ENCODE data around the gene TCP11L2. TPM values are rescaled to one million over a fixed set of nuclear protein-coding genes. Genes with fewer than 3 reads are reported as not detected.

The TCP11L2 gene
- total and polyA plus RNA-seq, 2 of the 13 experiments (the other 11 are each of a cell fraction or from before 2014, with no cell fraction given), result 4.6 to 24.1 TPM

- TF ChIP-seq REXO4 (CRISPR knock-in tag; IDR thresholded peaks at IDR 0.05; ENCODE audit: borderline replicate concordance) (no peak), ZBTB38 (CRISPR knock-in tag; IDR thresholded peaks at IDR 0.05) (peak; percentile 81), MYC (CRISPR knock-in tag; IDR thresholded peaks at IDR 0.05; ENCODE audit: borderline replicate concordance) (peak; percentile 91), ZNF317 (CRISPR knock-in tag; IDR thresholded peaks at IDR 0.05) (peak; percentile 90), RARA (CRISPR knock-in tag; IDR thresholded peaks at IDR 0.05) (peak; percentile 2; the same call in 1 of the 2 replicates), ZNF660 (CRISPR knock-in tag; IDR thresholded peaks at IDR 0.05; ENCODE audit: borderline replicate concordance, low read depth) (peak; percentile 91; the same call in 1 of the 2 replicates), ARID5B (CRISPR knock-in tag; IDR thresholded peaks at IDR 0.05) (peak; percentile 82), ARHGAP35 (CRISPR knock-in tag; IDR thresholded peaks at IDR 0.05; ENCODE audit: borderline replicate concordance) (peak; percentile 95; the same call in 1 of the 2 replicates), RFX5 (IDR thresholded peaks at IDR 0.05; ENCODE audit: low read depth, low read length) (no peak), MLX (CRISPR knock-in tag; IDR thresholded peaks at IDR 0.05) (peak; percentile 73; the same call in 1 of the 2 replicates), ZNF207 (IDR thresholded peaks at IDR 0.05; ENCODE audit: borderline replicate concordance) (no peak), SMAD3 (CRISPR knock-in tag; IDR thresholded peaks at IDR 0.05) (peak; percentile 89), PLSCR1 (CRISPR knock-in tag; IDR thresholded peaks at IDR 0.05; ENCODE audit: borderline replicate concordance) (0 out of 2 replicates have a peak, but pooled peaks have one; percentile 63), ZNF235 (CRISPR knock-in tag; IDR thresholded peaks at IDR 0.05; ENCODE audit: borderline replicate concordance) (peak; percentile 94), HNRNPL (IDR thresholded peaks at IDR 0.05; ENCODE audit: low read depth, low read length) (peak; percentile 76; the same call in 1 of the 2 replicates), ZNF260 (CRISPR knock-in tag; IDR thresholded peaks at IDR 0.05; ENCODE audit: borderline replicate concordance, low read depth) (no peak)
- TF ChIP-seq, protein P1, sequence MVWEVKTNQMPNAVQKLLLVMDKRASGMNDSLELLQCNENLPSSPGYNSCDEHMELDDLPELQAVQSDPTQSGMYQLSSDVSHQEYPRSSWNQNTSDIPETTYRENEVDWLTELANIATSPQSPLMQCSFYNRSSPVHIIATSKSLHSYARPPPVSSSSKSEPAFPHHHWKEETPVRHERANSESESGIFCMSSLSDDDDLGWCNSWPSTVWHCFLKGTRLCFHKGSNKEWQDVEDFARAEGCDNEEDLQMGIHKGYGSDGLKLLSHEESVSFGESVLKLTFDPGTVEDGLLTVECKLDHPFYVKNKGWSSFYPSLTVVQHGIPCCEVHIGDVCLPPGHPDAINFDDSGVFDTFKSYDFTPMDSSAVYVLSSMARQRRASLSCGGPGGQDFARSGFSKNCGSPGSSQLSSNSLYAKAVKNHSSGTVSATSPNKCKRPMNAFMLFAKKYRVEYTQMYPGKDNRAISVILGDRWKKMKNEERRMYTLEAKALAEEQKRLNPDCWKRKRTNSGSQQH (CRISPR knock-in tag; IDR thresholded peaks at IDR 0.05; ENCODE audit: low read depth), result peak; percentile 77; the same call in 1 of the 2 replicates
These were observed 55.2 kb downstream of the TCP11L2 start, which contains the start of gene POLR3B (continued) for GRCh38 chr12:106357549-106358395.
